PC-3 (cell line): ENCODE results near the gene RBM33. TPM values are rescaled to one million over a fixed set of nuclear protein-coding genes. Genes with fewer than 3 reads are reported as not detected.

Experiments
- ATAC-seq: fragments of 200-7000 bp; cut with Tn5 transposase; 2 replicates; pipeline ENCODE4 v1.9.1; 2020; ENCODE audit warnings: mild to moderate bottlenecking, moderate library complexity
- BruUV-seq: library from RNA; stranded (reverse); fragments of 400-500 nt; replicated peaks from 2 replicates; lab custom pipeline; 2021; lab: Mats Ljungman, UMichigan
- CTCF ChIA-PET: fragments of 300-600 bp; sonication (Branson Sonifier 250); formaldehyde crosslinking; loops from one replicate; lab custom pipeline; 2022; ENCODE audit warnings: antibody characterized with exemption; lab: Charles Lee
- POLR2A ChIA-PET: fragments of 300-600 bp; sonication (Branson Sonifier 250); formaldehyde crosslinking; loops from one replicate; lab custom pipeline; 2022; ENCODE audit warnings: antibody characterized with exemption; ENCODE audit not compliant: unreplicated experiment; lab: Charles Lee
- DNase-seq: peaks from one replicate; pipeline ENCODE4 v3.0.0-alpha.2; 2015
- H2AFZ ChIP-seq: fragments of 300-600 bp; sonication (generic); 2 replicates; pipeline ENCODE4 v1.6.0; 2016; ENCODE audit warnings: antibody characterized with exemption, low read length
- H3F3A ChIP-seq: fragments of 300-600 bp; sonication (generic); one replicate; pipeline ENCODE4 v1.6.0; 2017; ENCODE audit warnings: antibody characterized with exemption, low read length, control low read depth, mild to moderate bottlenecking; ENCODE audit not compliant: unreplicated experiment
- H3K27ac ChIP-seq: fragments of 300-600 bp; sonication (generic); 2 replicates; pipeline ENCODE4 v1.5.1; 2016; ENCODE audit warnings: mild to moderate bottlenecking, low read length
- H3K27me3 ChIP-seq: fragments of 300-600 bp; sonication (generic); 2 replicates; pipeline ENCODE4 v1.6.1; 2016; ENCODE audit warnings: low read length, mixed read lengths
- H3K36me3 ChIP-seq: fragments of 300-600 bp; sonication (generic); 2 replicates; pipeline ENCODE4 v1.6.1; 2016; ENCODE audit warnings: low read depth, mixed run types, low read length, mixed read lengths
- H3K4me1 ChIP-seq: fragments of 300-600 bp; sonication (generic); 2 replicates; pipeline ENCODE4 v1.5.1; 2016; ENCODE audit warnings: low read length; ENCODE audit not compliant: insufficient read depth
- H3K4me2 ChIP-seq: fragments of 300-600 bp; sonication (generic); 2 replicates; pipeline ENCODE4 v1.6.0; 2016; ENCODE audit warnings: low read length
- H3K4me3 ChIP-seq: fragments of 300-600 bp; sonication (generic); 2 replicates; pipeline ENCODE4 v1.5.1; 2016; ENCODE audit warnings: mild to moderate bottlenecking, low read length, mixed read lengths
- H3K79me2 ChIP-seq: fragments of 300-600 bp; sonication (generic); 2 replicates; pipeline ENCODE4 v1.6.1; 2017; ENCODE audit warnings: low read length, mixed read lengths
- H3K9ac ChIP-seq: fragments of 300-600 bp; sonication (generic); 2 replicates; pipeline ENCODE4 v1.6.0; 2016; ENCODE audit warnings: mild to moderate bottlenecking, low read length
- H3K9me2 ChIP-seq: fragments of 300-600 bp; sonication (generic); replicated peaks from 2 replicates; pipeline ENCODE4 v1.6.1; 2016; ENCODE audit warnings: mixed run types, low read length, mixed read lengths
- H3K9me3 ChIP-seq: fragments of 300-600 bp; sonication (generic); 2 replicates; pipeline ENCODE4 v1.6.1; 2016; ENCODE audit warnings: low read length, mixed read lengths
- H4K20me1 ChIP-seq: fragments of 300-600 bp; sonication (generic); 2 replicates; pipeline ENCODE4 v1.6.1; 2016; ENCODE audit warnings: low read length, mixed read lengths
- EZH2 ChIP-seq: fragments of 300-600 bp; sonication (generic); IDR thresholded peaks from one replicate; pipeline ENCODE4 v1.6.1; 2017; ENCODE audit warnings: antibody characterized with exemption, mild to moderate bottlenecking, low read length; ENCODE audit not compliant: unreplicated experiment
- EZH2phosphoT487 ChIP-seq: fragments of 300-600 bp; sonication (generic); IDR thresholded peaks from 2 replicates; pipeline ENCODE4 v1.6.1; 2018; ENCODE audit warnings: mild to moderate bottlenecking, antibody characterized with exemption, low read length, borderline replicate concordance
- intact Hi-C: fragments of 100-400 bp; cut with micrococcal nuclease; formaldehyde crosslinking; loops from 2 replicates; pipeline ENCODE4 v1.9.0; 2023
- total RNA-seq: library from RNA; depleted of rRNA; stranded (reverse); fragments of >200 nt; gene quantifications from 2 replicates; pipeline ENCODE4 v1.2.3, GENCODE V29; 2014
- TF ChIP-seq, protein P1 (sequence below): fragments of 300-600 bp; sonication (generic); conservative IDR thresholded peaks from 2 replicates; pipeline ENCODE4 v1.5.1; 2017; ENCODE audit warnings: antibody characterized with exemption, low read depth, mild to moderate bottlenecking, low read length

The RBM33 gene
- total RNA-seq, 1 experiment from 2014 or later = 25.3 TPM

DNA sequence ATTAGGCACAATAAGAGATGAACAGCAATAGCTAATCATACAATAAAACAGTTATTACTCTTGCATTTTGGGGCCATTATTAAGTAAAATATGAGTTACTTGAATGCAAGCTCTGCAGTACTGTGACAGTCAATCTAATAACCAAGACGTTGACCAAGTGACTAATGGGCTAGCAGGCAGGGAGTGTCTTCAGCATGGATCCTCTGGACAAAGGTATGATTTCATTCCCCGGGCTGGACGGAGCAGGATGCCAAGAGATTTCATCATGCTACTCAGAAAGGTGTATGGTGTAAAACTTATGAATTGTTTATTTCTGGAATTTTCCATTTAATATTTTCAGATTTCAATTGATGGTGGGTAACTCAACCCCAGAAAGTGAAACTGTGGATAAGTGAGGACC lies 86.9 kb downstream of the RBM33 start:
- Histone ChIP-seq H4K20me1 (no peaks in the 10 kb centered on the region), H3K4me3 (no peak overlapping the region), H3K4me2 (0 out of 2 replicates have a peak overlapping the region, but pooled peaks have one; percentile 20), H3K9me2 (no peaks in the 10 kb centered on the region), H3K27ac (peak overlapping the region; percentile 24), H3K4me1 (peaks cover 28% of the 10 kb centered on the region), H3K36me3 (peaks cover 9% of the 10 kb centered on the region), H3K9ac (no peak overlapping the region), H3K9me3 (no peaks in the 10 kb centered on the region), H3K79me2 (peaks cover 9% of the 10 kb centered on the region; the same call in 1 of the 2 replicates), H3K27me3 (no peaks in the 10 kb centered on the region), H2AFZ (no peak overlapping the region), H3F3A (no peaks in the 10 kb centered on the region)
- POLR2A ChIA-PET = interaction anchor here (0.6 kb wide), 1 partner anchor 51 kb away, joined by 3 read pairs; no protein-coding TSS in a partner anchor
- DNase-seq (peak; percentile 78), ATAC-seq (peak; percentile 96)
- intact Hi-C loops = loop anchor here (5.0 to 10.0 kb wide), 3 partner anchors 84 to 807 kb away; no protein-coding TSS in a partner anchor
- BruUV-seq = no TSS peak
- no peak for TF ChIP-seq EZH2phosphoT487
- TF ChIP-seq EZH2 = no peak
- TF ChIP-seq, protein P1, sequence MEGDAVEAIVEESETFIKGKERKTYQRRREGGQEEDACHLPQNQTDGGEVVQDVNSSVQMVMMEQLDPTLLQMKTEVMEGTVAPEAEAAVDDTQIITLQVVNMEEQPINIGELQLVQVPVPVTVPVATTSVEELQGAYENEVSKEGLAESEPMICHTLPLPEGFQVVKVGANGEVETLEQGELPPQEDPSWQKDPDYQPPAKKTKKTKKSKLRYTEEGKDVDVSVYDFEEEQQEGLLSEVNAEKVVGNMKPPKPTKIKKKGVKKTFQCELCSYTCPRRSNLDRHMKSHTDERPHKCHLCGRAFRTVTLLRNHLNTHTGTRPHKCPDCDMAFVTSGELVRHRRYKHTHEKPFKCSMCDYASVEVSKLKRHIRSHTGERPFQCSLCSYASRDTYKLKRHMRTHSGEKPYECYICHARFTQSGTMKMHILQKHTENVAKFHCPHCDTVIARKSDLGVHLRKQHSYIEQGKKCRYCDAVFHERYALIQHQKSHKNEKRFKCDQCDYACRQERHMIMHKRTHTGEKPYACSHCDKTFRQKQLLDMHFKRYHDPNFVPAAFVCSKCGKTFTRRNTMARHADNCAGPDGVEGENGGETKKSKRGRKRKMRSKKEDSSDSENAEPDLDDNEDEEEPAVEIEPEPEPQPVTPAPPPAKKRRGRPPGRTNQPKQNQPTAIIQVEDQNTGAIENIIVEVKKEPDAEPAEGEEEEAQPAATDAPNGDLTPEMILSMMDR = no peak
- CTCF ChIA-PET = no interaction called here

DNA sequence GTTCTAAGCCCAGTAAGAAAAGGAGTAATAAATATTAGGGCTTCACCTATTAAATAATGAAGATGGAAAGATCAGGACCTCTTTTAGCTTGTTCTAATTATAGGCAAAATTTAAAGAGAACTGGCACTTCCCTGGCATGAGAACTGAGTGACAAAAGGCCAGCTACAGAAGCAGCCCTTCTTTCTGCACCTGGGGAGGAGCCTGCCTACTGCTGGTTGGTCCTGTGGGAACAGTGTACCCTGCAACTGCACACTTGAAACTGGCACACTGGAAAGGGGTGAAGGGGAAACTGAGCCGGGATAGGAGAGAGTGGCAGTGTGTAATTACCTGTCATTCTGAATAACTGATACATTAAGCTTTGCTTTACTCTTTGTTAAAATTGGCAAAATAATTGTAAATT lies 87.4 kb downstream of the RBM33 start:
- Histone ChIP-seq H3K36me3 (peaks cover 9% of the 10 kb centered on the region), H2AFZ (no peak overlapping the region), H3K27ac (peak overlapping the region; percentile 24; the same call in 1 of the 2 replicates), H3K4me2 (0 out of 2 replicates have a peak overlapping the region, but pooled peaks have one; percentile 20), H3K27me3 (no peaks in the 10 kb centered on the region), H3K4me1 (peaks cover 28% of the 10 kb centered on the region), H3K79me2 (peaks cover 9% of the 10 kb centered on the region; the same call in 1 of the 2 replicates), H3K9ac (no peak overlapping the region), H3F3A (no peaks in the 10 kb centered on the region), H4K20me1 (no peaks in the 10 kb centered on the region), H3K4me3 (no peak overlapping the region), H3K9me2 (no peaks in the 10 kb centered on the region), H3K9me3 (no peaks in the 10 kb centered on the region)
- POLR2A ChIA-PET = no interaction called here
- no TSS peak for BruUV-seq
- no peak for TF ChIP-seq EZH2
- TF ChIP-seq, protein P1 = no peak
- no peak for TF ChIP-seq EZH2phosphoT487
- ATAC-seq = no peak
- DNase-seq = no peak
- CTCF ChIA-PET = no interaction called here
- intact Hi-C loops = loop anchor here (5.0 to 10.0 kb wide), 3 partner anchors 85 to 807 kb away; no protein-coding TSS in a partner anchor

DNA sequence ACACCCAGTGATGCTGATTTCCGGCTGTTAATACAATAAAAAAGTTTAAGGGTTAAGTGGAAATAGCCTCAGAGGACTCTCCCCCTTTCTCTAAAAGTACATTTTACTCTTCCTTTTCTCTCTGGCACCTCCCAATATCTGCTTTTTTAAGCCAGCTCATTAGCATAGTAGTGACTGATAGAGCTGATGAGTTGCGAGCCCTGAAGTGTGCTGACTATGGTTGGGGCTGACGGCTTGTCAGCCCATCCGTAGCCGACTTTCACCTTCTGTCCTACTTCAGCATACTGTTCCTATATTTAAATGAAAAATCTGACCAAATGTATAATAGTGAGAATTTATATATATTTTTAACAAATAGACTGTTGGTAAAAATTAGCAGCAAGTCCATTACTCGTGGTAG lies 87.8 kb downstream of the RBM33 start:
- TF ChIP-seq EZH2 (no peak), EZH2phosphoT487 (no peak)
- TF ChIP-seq, protein P1 = no peak
- ATAC-seq (no peak), DNase-seq (no peak)
- H4K20me1 ChIP-seq = no peaks in the 10 kb centered on the region
- no peaks in the 10 kb centered on the region for H3K9me3 ChIP-seq
- intact Hi-C loops = loop anchor here (5.0 to 10.0 kb wide), 3 partner anchors 85 to 807 kb away; no protein-coding TSS in a partner anchor
- no peak overlapping the region for H3K27ac ChIP-seq
- no peak overlapping the region for H3K9ac ChIP-seq
- H3K36me3 ChIP-seq = peaks cover 9% of the 10 kb centered on the region
- no TSS peak for BruUV-seq
- H3K27me3 ChIP-seq = no peaks in the 10 kb centered on the region
- peaks cover 9% of the 10 kb centered on the region; the same call in 1 of the 2 replicates for H3K79me2 ChIP-seq
- H3K4me2 ChIP-seq = no peak overlapping the region
- H3K4me3 ChIP-seq = no peak overlapping the region
- H3F3A ChIP-seq = no peaks in the 10 kb centered on the region
- ChIA-PET CTCF (no interaction called here), POLR2A (no interaction called here)
- H3K4me1 ChIP-seq = peaks cover 28% of the 10 kb centered on the region
- no peak overlapping the region for H2AFZ ChIP-seq
- H3K9me2 ChIP-seq = no peaks in the 10 kb centered on the region
